ENCODE results near the gene CRYAA. TPM values are rescaled to one million over a fixed set of nuclear protein-coding genes. Genes with fewer than 3 reads are reported as not detected.

Gene CRYAA
- total RNA-seq, 4 donors from 2014 or later: not detected

GRCh38 chr21:43194303-43195120 lies 25.7 kb downstream of the CRYAA start:
- peak in 2 of 3 donors; percentile 9 to 38 for DNase-seq
- H3K27ac ChIP-seq: no peak overlapping the region

GRCh38 chr21:43195121-43196021 lies 26.6 kb downstream of the CRYAA start:
- Histone ChIP-seq H3K27ac (no peak overlapping the region), H3K36me3 (no peaks in the 10 kb centered on the region), H3K9me3 (no peaks in the 10 kb centered on the region), H3K27me3 (no peaks in the 10 kb centered on the region), H3K4me3 (no peak overlapping the region), H3K4me1 (no peaks in the 10 kb centered on the region)
- peak in 1 of 3 donors; percentile 32 for DNase-seq
- TF ChIP-seq CTCF (IDR thresholded peaks at IDR 0.05) (no peak), POLR2A (IDR thresholded peaks at IDR 0.05) (no peak)

More at GRCh38 chr21:43194303-43195120, 25.7 kb downstream of the CRYAA start:
- Histone ChIP-seq H3K4me3 (no peak overlapping the region), H3K4me1 (no peaks in the 10 kb centered on the region), H3K27me3 (no peaks in the 10 kb centered on the region), H3K9me3 (no peaks in the 10 kb centered on the region), H3K36me3 (no peaks in the 10 kb centered on the region)
- TF ChIP-seq CTCF (IDR thresholded peaks at IDR 0.05): no peak
- no peak for TF ChIP-seq POLR2A (IDR thresholded peaks at IDR 0.05)

GRCh38 chr21:43196826-43197225 lies 28.0 kb downstream of the CRYAA start:
- H3K27me3 ChIP-seq: no peaks in the 10 kb centered on the region
- no peak overlapping the region for H3K27ac ChIP-seq
- no peaks in the 10 kb centered on the region for H3K4me1 ChIP-seq
- peak in 1 of 3 donors; percentile 65 for DNase-seq
- no peaks in the 10 kb centered on the region for H3K36me3 ChIP-seq
- TF ChIP-seq POLR2A (IDR thresholded peaks at IDR 0.05) (no peak), CTCF (IDR thresholded peaks at IDR 0.05) (no peak)
- peaks cover 0 to 11% (median 2%) of the 10 kb centered on the region in 4 donors for H3K9me3 ChIP-seq
- no peak overlapping the region for H3K4me3 ChIP-seq

- Histone ChIP-seq H3K4me3 (no peak overlapping the region), H3K9me3 (peaks cover 0 to 14% (median 2%) of the 10 kb centered on the region in 4 donors), H3K36me3 (no peaks in the 10 kb centered on the region), H3K4me1 (no peaks in the 10 kb centered on the region), H3K27me3 (no peaks in the 10 kb centered on the region), H3K27ac (no peak overlapping the region)
- no peak for TF ChIP-seq POLR2A (IDR thresholded peaks at IDR 0.05)
- no peak for TF ChIP-seq CTCF (IDR thresholded peaks at IDR 0.05)
- DNase-seq: no peak
These were observed 29.6 kb downstream of the CRYAA start for GRCh38 chr21:43198376-43198775.

- H3K4me1 ChIP-seq: no peaks in the 10 kb centered on the region
- DNase-seq: no peak
- TF ChIP-seq CTCF (IDR thresholded peaks at IDR 0.05) (no peak), POLR2A (IDR thresholded peaks at IDR 0.05) (no peak)
- H3K27ac ChIP-seq: no peak overlapping the region
- H3K9me3 ChIP-seq: peaks cover 0 to 14% (median 2%) of the 10 kb centered on the region in 4 donors
- no peak overlapping the region for H3K4me3 ChIP-seq
- no peaks in the 10 kb centered on the region for H3K27me3 ChIP-seq
- H3K36me3 ChIP-seq: no peaks in the 10 kb centered on the region
These were observed 32.7 kb downstream of the CRYAA start for GRCh38 chr21:43201491-43201890.
